HCT116 (cell line): Measurements from ENCODE around the gene VSTM2B. TPM values are rescaled to one million over a fixed set of nuclear protein-coding genes. Genes with fewer than 3 reads are reported as not detected.

ENCODE experiments used
- ATAC-seq: fragments of 200-7000 bp; cut with Tn5 transposase; 2 replicates; pipeline ENCODE4 v1.9.1; 2020; ENCODE audit warnings: mild to moderate bottlenecking, moderate library complexity
- BruUV-seq: library from RNA; stranded (reverse); fragments of 400-500 nt; replicated peaks from 2 replicates; lab custom pipeline; 2021; lab: Mats Ljungman, UMichigan
- CTCF ChIA-PET: fragments of 300-600 bp; sonication (Branson Sonifier 250); formaldehyde crosslinking; loops from one replicate; lab custom pipeline; 2021; ENCODE audit warnings: antibody characterized with exemption; lab: Charles Lee
- POLR2A ChIA-PET: fragments of 300-600, 350-600 bp; sonication (Branson Sonifier 250); formaldehyde crosslinking; loops from one replicate; lab custom pipeline; 2021; ENCODE audit warnings: antibody characterized with exemption; lab: Charles Lee
- RAD21 ChIA-PET, 2 experiments: fragments of 300-600 bp; sonication (Branson Sonifier 250); formaldehyde crosslinking; loops; one replicate each; lab custom pipeline; 2023; ENCODE audit warnings: low total read pairs in 2 of 2; ENCODE audit not compliant: uncharacterized antibody in 2 of 2, unreplicated experiment in 2 of 2, low non-redundant PET in 1 of 2; lab: Charles Lee
- DNase-seq: peaks from one replicate; pipeline ENCODE4 v3.0.0-alpha.2; 2010; ENCODE audit warnings: low read depth, low spot score
- H2AFZ ChIP-seq: fragments of 200-600 bp; shearing (Covaris generic), sonication (generic); 2 replicates; pipeline ENCODE4 v1.6.1; 2017; ENCODE audit warnings: low read depth, mixed run types, mixed read lengths, antibody characterized with exemption, low read length; ENCODE audit not compliant: poor library complexity, severe bottlenecking
- H3K27ac ChIP-seq: 2 replicates; pipeline ENCODE4 v1.5.1; 2012; ENCODE audit warnings: low read depth, low read length
- H3K27me3 ChIP-seq: fragments of 200-600 bp; sonication (generic); 2 replicates; pipeline ENCODE4 v1.6.1; 2016; ENCODE audit warnings: mixed run types, low read length, mixed read lengths; ENCODE audit not compliant: insufficient read depth
- H3K36me3 ChIP-seq, 2 experiments: fragments of 200-500 bp in 1 of 2; fragments of 200-600 bp in 1 of 2; sonication (Bioruptor generic) in 1 of 2; sonication (generic) in 1 of 2; 2 replicates each; pipeline versions ENCODE4 v1.5.1 to v1.6.1; 2014 to 2016; ENCODE audit warnings: low read length in 2 of 2, inconsistent platforms in 1 of 2, mixed read lengths in 1 of 2, mixed run types in 1 of 2; ENCODE audit not compliant: insufficient read depth in 2 of 2, control insufficient read depth in 1 of 2
- H3K4me1 ChIP-seq, 2 experiments: fragments of 200-600 bp in 1 of 2; sonication (generic) in 1 of 2; 2 replicates each; pipeline versions ENCODE4 v1.5.1 to v1.6.1; 2012 to 2017; ENCODE audit warnings: low read length in 2 of 2, inconsistent platforms in 1 of 2, mild to moderate bottlenecking in 1 of 2, mixed read lengths in 1 of 2, mixed run types in 1 of 2, moderate library complexity in 1 of 2; ENCODE audit not compliant: insufficient read depth in 2 of 2, control insufficient read depth in 1 of 2
- H3K4me2 ChIP-seq: fragments of 200-600 bp; sonication (generic); 2 replicates; pipeline ENCODE4 v1.6.1; 2017; ENCODE audit warnings: mixed run types, low read length, mixed read lengths
- H3K4me3 ChIP-seq, 2 experiments: fragments of 200-600 bp in 1 of 2; sonication (generic) in 1 of 2; replicated peaks in 1 of 2; 2 replicates each; pipeline ENCODE4 v1.5.1; 2011 to 2016; ENCODE audit warnings: low read length in 2 of 2, control low read depth in 1 of 2, low read depth in 1 of 2, mild to moderate bottlenecking in 1 of 2, mixed read lengths in 1 of 2, mixed run types in 1 of 2
- H3K79me2 ChIP-seq: fragments of 200-600 bp; sonication (generic); 2 replicates; pipeline ENCODE4 v1.6.1; 2017; ENCODE audit warnings: mild to moderate bottlenecking, mixed run types, low read length, moderate library complexity, mixed read lengths; ENCODE audit not compliant: insufficient read depth
- H3K9ac ChIP-seq: fragments of 200-600 bp; sonication (generic); 2 replicates; pipeline ENCODE4 v1.6.1; 2016; ENCODE audit warnings: low read length, mixed read lengths
- H3K9me2 ChIP-seq: fragments of 200-600 bp; sonication (generic), shearing (Covaris generic); 2 replicates; pipeline ENCODE4 v1.6.1; 2017; ENCODE audit warnings: mixed run types, mild to moderate bottlenecking, moderate library complexity; ENCODE audit not compliant: insufficient read depth
- H3K9me3 ChIP-seq, 2 experiments: fragments of 200-500 bp in 1 of 2; fragments of 200-600 bp in 1 of 2; sonication (Bioruptor generic) in 1 of 2; sonication (generic) in 1 of 2; 2 replicates each; pipeline ENCODE4 v1.6.1; 2014 to 2017; ENCODE audit warnings: low read length in 2 of 2, mixed read lengths in 2 of 2, inconsistent platforms in 1 of 2, low read depth in 1 of 2, mild to moderate bottlenecking in 1 of 2, mixed run types in 1 of 2, moderate library complexity in 1 of 2; ENCODE audit not compliant: control insufficient read depth in 1 of 2, insufficient read depth in 1 of 2
- H4K20me1 ChIP-seq: fragments of 200-600 bp; sonication (generic), shearing (Covaris generic); 2 replicates; pipeline ENCODE4 v1.6.1; 2017; ENCODE audit warnings: mixed run types, mild to moderate bottlenecking, moderate library complexity; ENCODE audit not compliant: insufficient read depth
- CEBPB ChIP-seq: IDR thresholded peaks from 2 replicates; pipeline ENCODE4 v1.6.1; 2012; ENCODE audit warnings: low read depth
- CTCF ChIP-seq, 3 experiments: fragments of 200-600 bp in 1 of 3; sonication (generic) in 1 of 3; IDR thresholded peaks in 2 of 3; conservative IDR thresholded peaks in 1 of 3; 2 replicates each; pipeline ENCODE4 v1.5.1; 2012 to 2017; ENCODE audit warnings: low read depth in 2 of 3, low read length in 2 of 3, antibody characterized with exemption in 1 of 3, borderline replicate concordance in 1 of 3, control low read depth in 1 of 3, mild to moderate bottlenecking in 1 of 3, mixed read lengths in 1 of 3, mixed run types in 1 of 3, moderate library complexity in 1 of 3; ENCODE audit not compliant: insufficient read depth in 1 of 3
- EGR1 ChIP-seq: IDR thresholded peaks from 2 replicates; pipeline ENCODE4 v1.6.1; 2012; ENCODE audit warnings: low read depth
- ELF1 ChIP-seq: IDR thresholded peaks from 2 replicates; pipeline ENCODE4 v1.6.1; 2012; ENCODE audit warnings: low read depth, borderline replicate concordance
- EZH2 ChIP-seq: fragments of 200-600 bp; sonication (generic); IDR thresholded peaks from 2 replicates; pipeline ENCODE4 v1.6.1; 2017; ENCODE audit warnings: antibody characterized with exemption, mixed run types
- EZH2phosphoT487 ChIP-seq: fragments of 200-600 bp; IDR thresholded peaks from 2 replicates; pipeline ENCODE4 v1.6.1; 2018; ENCODE audit warnings: antibody characterized with exemption, borderline replicate concordance
- FOSL1 ChIP-seq: IDR thresholded peaks from 2 replicates; pipeline ENCODE4 v1.6.1; 2012; ENCODE audit warnings: low read depth
- JUND ChIP-seq: IDR thresholded peaks from 2 replicates; pipeline ENCODE4 v1.6.1; 2012
- MAX ChIP-seq: IDR thresholded peaks from 2 replicates; pipeline ENCODE4 v1.6.1; 2012
- RAD21 ChIP-seq: IDR thresholded peaks from 2 replicates; pipeline ENCODE4 v1.6.1; 2012; ENCODE audit warnings: low read depth, mild to moderate bottlenecking
- REST ChIP-seq: IDR thresholded peaks from 2 replicates; pipeline ENCODE4 v1.6.1; 2012; ENCODE audit warnings: low read depth
- SRF ChIP-seq: IDR thresholded peaks from 2 replicates; pipeline ENCODE4 v1.6.1; 2012; ENCODE audit warnings: low read depth
- TCF7L2 ChIP-seq: IDR thresholded peaks from 2 replicates; pipeline ENCODE4 v1.7.0; 2011; ENCODE audit warnings: borderline replicate concordance, inconsistent platforms; ENCODE audit not compliant: insufficient read depth, insufficient read length; ENCODE audit errors: extremely low read depth
- YY1 ChIP-seq: IDR thresholded peaks from 2 replicates; pipeline ENCODE4 v1.6.1; 2011; ENCODE audit warnings: low read length, low read depth, moderate library complexity, mild to moderate bottlenecking; ENCODE audit not compliant: insufficient replicate concordance; ENCODE audit errors: extremely low read depth
- ZFX ChIP-seq: fragments of 450-650 bp; IDR thresholded peaks from 2 replicates; pipeline ENCODE4 v1.6.1; 2017
- ZNF274 ChIP-seq: fragments of 200-500 bp; sonication (Bioruptor generic); IDR thresholded peaks from 2 replicates; pipeline ENCODE4 v1.6.1; 2014; ENCODE audit warnings: mild to moderate bottlenecking, low read depth, low read length, inconsistent platforms
- intact Hi-C: fragments of 100-400 bp; cut with micrococcal nuclease; formaldehyde crosslinking; loops from 2 replicates; pipeline ENCODE4 v1.10.0; 2022
- total RNA-seq: library from RNA; stranded (reverse); gene quantifications from one replicate; pipeline ENCODE4 v1.2.1, GENCODE V29; 2021; ENCODE audit not compliant: unreplicated experiment

VSTM2B gene
- total RNA-seq, 1 experiment from 2014 or later, result not detected

- DNase-seq (no peak), ATAC-seq (no peak)
- intact Hi-C loops, result no loop called here
- Histone ChIP-seq H3K4me2 (no peak overlapping the region), H2AFZ (no peak overlapping the region), H3K9me2 (no peaks in the 10 kb centered on the region), H3K27me3 (peaks cover 7% of the 10 kb centered on the region; the same call in 1 of the 2 replicates), H3K4me3 (no peak overlapping the region), H3K79me2 (no peaks in the 10 kb centered on the region), H3K4me1 (no peaks in the 10 kb centered on the region), H3K27ac (no peak overlapping the region), H3K36me3 (no peaks in the 10 kb centered on the region), H3K9me3 (no peaks in the 10 kb centered on the region), H4K20me1 (no peaks in the 10 kb centered on the region), H3K9ac (no peak overlapping the region)
- ChIA-PET POLR2A (no interaction called here), RAD21 (no interaction called here), CTCF (no interaction called here)
- no peak for TF ChIP-seq MAX
- TF ChIP-seq SRF, result no peak
- no peak for TF ChIP-seq EGR1
- TF ChIP-seq ZFX, result no peak
- no peak for TF ChIP-seq TCF7L2
- no peak for TF ChIP-seq CEBPB
- TF ChIP-seq EZH2phosphoT487, result no peak
- TF ChIP-seq JUND, result no peak
- no peak for TF ChIP-seq EZH2
- TF ChIP-seq RAD21, result no peak
- no peak for TF ChIP-seq ZNF274
- no TSS peak for BruUV-seq
Observed at GRCh38 chr19:29542327-29542726, 16.5 kb downstream of the VSTM2B start.

GRCh38 chr19:29542776-29543175 is 17.0 kb downstream of the VSTM2B start:
- no peaks in the 10 kb centered on the region for H3K79me2 ChIP-seq
- no peak for DNase-seq
- ATAC-seq, result no peak
- H3K9ac ChIP-seq, result no peak overlapping the region
- no TSS peak for BruUV-seq
- H3K27ac ChIP-seq, result no peak overlapping the region
- H3K27me3 ChIP-seq, result peaks cover 7% of the 10 kb centered on the region; the same call in 1 of the 2 replicates
- POLR2A ChIA-PET, result no interaction called here
- no peaks in the 10 kb centered on the region for H3K4me1 ChIP-seq
- H2AFZ ChIP-seq, result no peak overlapping the region
- RAD21 ChIA-PET, result no interaction called here
- no peak overlapping the region for H3K4me3 ChIP-seq
- no peaks in the 10 kb centered on the region for H3K36me3 ChIP-seq
- no peaks in the 10 kb centered on the region for H4K20me1 ChIP-seq
- no peak overlapping the region for H3K4me2 ChIP-seq
- H3K9me3 ChIP-seq, result no peaks in the 10 kb centered on the region
- no peaks in the 10 kb centered on the region for H3K9me2 ChIP-seq
- intact Hi-C loops, result no loop called here
- CTCF ChIA-PET, result no interaction called here
- TF ChIP-seq EZH2, result no peak
- TF ChIP-seq CTCF (IDR thresholded peaks at IDR 0.05 in 2 of 3, conservative IDR thresholded peaks at IDR 0.05 in 1 of 3; ENCODE audit: borderline replicate concordance in 1 of 3, insufficient read depth in 1 of 3, low read depth in 2 of 3, low read length in 2 of 3), result no peak
- no peak for TF ChIP-seq CEBPB
- no peak for TF ChIP-seq MAX
- TF ChIP-seq ELF1, result no peak
- TF ChIP-seq YY1, result no peak
- no peak for TF ChIP-seq RAD21
- no peak for TF ChIP-seq REST
- TF ChIP-seq SRF, result no peak
- no peak for TF ChIP-seq FOSL1
